Activated CD8-positive, alpha-beta memory T cell treated with anti-CD3 and anti-CD28 coated beads for 1 hour (primary cell): ENCODE measurements around the gene C1orf210.

Source experiments
- DNase-seq, 2 donors: peaks; one replicate each; pipeline ENCODE4 v3.0.0-alpha.2; 2020; ENCODE audit warnings: low read depth in 1 of 2; ENCODE audit errors: extremely low read depth in 1 of 2

C1orf210 gene

GRCh38 chr1:43296207-43296606 is 10.8 kb upstream of the C1orf210 start:
- no peak for DNase-seq

- no peak for DNase-seq
Observed at GRCh38 chr1:43294761-43295160, 9.4 kb upstream of the C1orf210 start.

- DNase-seq, result no peak
Observed at GRCh38 chr1:43293896-43294760, 8.7 kb upstream of the C1orf210 start.

- DNase-seq, result no peak
Observed at GRCh38 chr1:43293176-43293575, 7.8 kb upstream of the C1orf210 start.

GRCh38 chr1:43292679-43293078 is 7.3 kb upstream of the C1orf210 start:
- DNase-seq, result no peak

GRCh38 chr1:43292216-43292615 is 6.8 kb upstream of the C1orf210 start:
- no peak for DNase-seq

- no peak for DNase-seq
Observed at GRCh38 chr1:43288785-43289706, 3.7 kb upstream of the C1orf210 start.

- DNase-seq, result no peak
Observed at GRCh38 chr1:43288058-43288784, 2.8 kb upstream of the C1orf210 start.

GRCh38 chr1:43286533-43286932 is 1.2 kb upstream of the C1orf210 start:
- DNase-seq, result no peak

- DNase-seq, result no peak
Observed at GRCh38 chr1:43286115-43286514, 734 bp upstream of the C1orf210 start.

- DNase-seq, result no peak
Observed at GRCh38 chr1:43284546-43285110, 753 bp downstream of the C1orf210 start.

- DNase-seq, result no peak
Observed at GRCh38 chr1:43284065-43284464, 1.3 kb downstream of the C1orf210 start.

GRCh38 chr1:43282220-43283195 is 2.9 kb downstream of the C1orf210 start:
- no peak for DNase-seq

GRCh38 chr1:43280692-43281091 is 4.7 kb downstream of the C1orf210 start:
- no peak for DNase-seq

- no peak for DNase-seq
Observed at GRCh38 chr1:43279666-43280065, 5.7 kb downstream of the C1orf210 start.

GRCh38 chr1:43279161-43279560 is 6.2 kb downstream of the C1orf210 start:
- DNase-seq, result no peak

GRCh38 chr1:43277116-43277876 is 8.1 kb downstream of the C1orf210 start:
- DNase-seq, result no peak

- DNase-seq, result no peak
Observed at GRCh38 chr1:43276673-43277072, 8.7 kb downstream of the C1orf210 start.
